Transverse colon (tissue), 4 donors: ENCODE results near the gene NTMT2.

ENCODE experiments used
- EP300 ChIP-seq: sonication (generic); formaldehyde crosslinking; IDR thresholded peaks from one replicate; pipeline ENCODE4 v1.6.1; 2017; ENCODE audit warnings: antibody characterized with exemption, low read depth
- POLR2A ChIP-seq: fragments of 450-650 bp; IDR thresholded peaks from one replicate; pipeline ENCODE4 v1.6.1; 2016; ENCODE audit warnings: antibody characterized with exemption, mild to moderate bottlenecking, moderate library complexity
- POLR2AphosphoS5 ChIP-seq, 3 donors: sonication (generic); formaldehyde crosslinking; IDR thresholded peaks; one replicate each; pipeline ENCODE4 v1.6.1; 2016; ENCODE audit warnings: antibody characterized with exemption in 3 of 3
- TF ChIP-seq, protein P1 (sequence below), 5 experiments: fragments of 200-600 bp in 3 of 5; fragments of 450-650 bp in 2 of 5; sonication (generic) in 3 of 5; IDR thresholded peaks; 1 replicate in 2 of 5; 2 replicates in 3 of 5; pipeline ENCODE4 v1.5.1; 2016 to 2017; ENCODE audit warnings: antibody characterized with exemption in 5 of 5, inconsistent platforms in 3 of 5, mild to moderate bottlenecking in 2 of 5, moderate library complexity in 1 of 5

- TF ChIP-seq EP300, result no peak
- no peak for TF ChIP-seq POLR2AphosphoS5 (IDR thresholded peaks at IDR 0.05)
- TF ChIP-seq, protein P1, sequence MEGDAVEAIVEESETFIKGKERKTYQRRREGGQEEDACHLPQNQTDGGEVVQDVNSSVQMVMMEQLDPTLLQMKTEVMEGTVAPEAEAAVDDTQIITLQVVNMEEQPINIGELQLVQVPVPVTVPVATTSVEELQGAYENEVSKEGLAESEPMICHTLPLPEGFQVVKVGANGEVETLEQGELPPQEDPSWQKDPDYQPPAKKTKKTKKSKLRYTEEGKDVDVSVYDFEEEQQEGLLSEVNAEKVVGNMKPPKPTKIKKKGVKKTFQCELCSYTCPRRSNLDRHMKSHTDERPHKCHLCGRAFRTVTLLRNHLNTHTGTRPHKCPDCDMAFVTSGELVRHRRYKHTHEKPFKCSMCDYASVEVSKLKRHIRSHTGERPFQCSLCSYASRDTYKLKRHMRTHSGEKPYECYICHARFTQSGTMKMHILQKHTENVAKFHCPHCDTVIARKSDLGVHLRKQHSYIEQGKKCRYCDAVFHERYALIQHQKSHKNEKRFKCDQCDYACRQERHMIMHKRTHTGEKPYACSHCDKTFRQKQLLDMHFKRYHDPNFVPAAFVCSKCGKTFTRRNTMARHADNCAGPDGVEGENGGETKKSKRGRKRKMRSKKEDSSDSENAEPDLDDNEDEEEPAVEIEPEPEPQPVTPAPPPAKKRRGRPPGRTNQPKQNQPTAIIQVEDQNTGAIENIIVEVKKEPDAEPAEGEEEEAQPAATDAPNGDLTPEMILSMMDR (IDR thresholded peaks at IDR 0.05), result no peak
- TF ChIP-seq POLR2A, result no peak
Observed at GRCh38 chr1:170156594-170156993, 10.8 kb downstream of the NTMT2 start.
